Activated T-helper 1 cell treated with anti-CD3 and anti-CD28 coated beads, Interleukin-12 subunit alpha, Interleukin-12 subunit beta, Interleukin-2, Interleukin-4 antibody, amounts not matched to agents 30 ng/mL and 10 ng/mL and 1 ng/mL, durations not matched to agents 14 hours and 24 hours and 36 hours (primary cell): Measurements from ENCODE around the gene MRS2. TPM values are rescaled to one million over a fixed set of nuclear protein-coding genes. Genes with fewer than 3 reads are reported as not detected.

ENCODE experiments used
- total RNA-seq: library from RNA; stranded (reverse); gene quantifications from 2 replicates; pipeline ENCODE4 v1.2.3, GENCODE V29; 2022

MRS2 gene
- total RNA-seq, 1 donor from 2014 or later: 30.3 TPM

Other genes starting within 250 kb of the MRS2 start
- gene DCDC2, start 44.9 kb upstream of the MRS2 start, total RNA-seq: not detected in 2 replicates
- 0.22 and 0.39 TPM in 2 replicates for gene GPLD1, start 86.6 kb downstream of the MRS2 start, total RNA-seq
- 11.3 and 11.9 TPM in 2 replicates for gene ALDH5A1, start 92.0 kb downstream of the MRS2 start, total RNA-seq
- not detected in 2 replicates for gene KIAA0319, start 243.3 kb downstream of the MRS2 start, total RNA-seq